GM18520 (cell line): ENCODE results near the gene UFC1.
"Not testable (repeated sequence)": the region's sequence is repeated elsewhere in the genome, so short reads cannot be mapped to it uniquely, and the experiment has no call there.

ENCODE experiments used
- ATAC-seq: cut with Tn5 transposase; IDR thresholded peaks from one replicate; pipeline ENCODE4 v1.9.1; 2021; ENCODE audit not compliant: unreplicated experiment

UFC1 gene

GRCh38 chr1:161153682-161154337 is at the start of gene UFC1:
Gene UFC1 (plus strand): TSS chr1:161153978. CDS start chr1:161153998, 20 bp downstream.
- peak; percentile 79 for ATAC-seq

GRCh38 chr1:161106431-161106830 is 47.3 kb upstream of the UFC1 start:
- ATAC-seq = no peak

- no peak for ATAC-seq
These were observed 42.7 kb upstream of the UFC1 start for GRCh38 chr1:161111117-161111516.

- no peak for ATAC-seq
These were observed 42.3 kb upstream of the UFC1 start for GRCh38 chr1:161111527-161111926.

GRCh38 chr1:161113915-161114314 is 39.9 kb upstream of the UFC1 start:
- no peak for ATAC-seq

GRCh38 chr1:161114556-161114955 is 39.2 kb upstream of the UFC1 start:
- ATAC-seq = no peak

- no peak for ATAC-seq
These were observed 38.6 kb upstream of the UFC1 start for GRCh38 chr1:161115132-161115711.

GRCh38 chr1:161115961-161116360 is 37.8 kb upstream of the UFC1 start:
- not testable (repeated sequence) for ATAC-seq

GRCh38 chr1:161117759-161118581 is 35.8 kb upstream of the UFC1 start, which contains the start of the genes NIT1 and PFDN2:
Gene NIT1 (plus strand): TSS chr1:161118105. CDS start chr1:161118177, 72 bp downstream.
Gene PFDN2 (minus strand): TSS chr1:161118037. CDS start chr1:161118026, 11 bp downstream.
- ATAC-seq = peak; percentile 60

GRCh38 chr1:161119092-161119903 is 34.5 kb upstream of the UFC1 start:
- ATAC-seq = no peak

- ATAC-seq = no peak
These were observed 32.6 kb upstream of the UFC1 start for GRCh38 chr1:161121042-161121650.

- ATAC-seq = no peak
These were observed 31.9 kb upstream of the UFC1 start for GRCh38 chr1:161121834-161122233.

GRCh38 chr1:161122967-161123366 is 30.8 kb upstream of the UFC1 start:
- ATAC-seq = no peak

GRCh38 chr1:161127649-161128048 is 26.1 kb upstream of the UFC1 start:
- no peak for ATAC-seq

- no peak for ATAC-seq
These were observed 25.0 kb upstream of the UFC1 start for GRCh38 chr1:161128591-161129420.

GRCh38 chr1:161130266-161130665 is 23.5 kb upstream of the UFC1 start:
- ATAC-seq = no peak

GRCh38 chr1:161131523-161132409 is 22.0 kb upstream of the UFC1 start:
- ATAC-seq = no peak

- ATAC-seq = peak; percentile 89
These were observed 21.2 kb upstream of the UFC1 start, which contains the start of gene DEDD for GRCh38 chr1:161132410-161133219. Gene DEDD (minus strand): TSS chr1:161132667. CDS start chr1:161124462, 8,205 bp downstream.
